Kidney (tissue), 14 donors: ENCODE measurements around the gene CNTROB. TPM values are rescaled to one million over a fixed set of nuclear protein-coding genes. Genes with fewer than 3 reads are reported as not detected.

Source experiments
- DNase-seq, 5 donors: peaks; one replicate each; pipeline ENCODE4 v3.0.0-alpha.2; 2013 to 2020
- FAIRE-seq: peaks from 2 replicates; lab custom pipeline; 2012; peaks lifted over from hg19 to GRCh38; lab: Jason Lieb, UNC
- H3K27ac ChIP-seq, 2 donors: one replicate each; pipeline ENCODE4 v1.7.0; 2013; ENCODE audit warnings: low read depth in 2 of 2, low read length in 2 of 2, inconsistent platforms in 1 of 2
- H3K27me3 ChIP-seq: one replicate; pipeline ENCODE4 v1.7.1; 2013; ENCODE audit warnings: low read length, inconsistent platforms; ENCODE audit not compliant: control insufficient read depth, insufficient read depth
- H3K36me3 ChIP-seq, 3 donors: one replicate each; pipeline versions ENCODE4 v1.7.0 to v1.7.1; 2013; ENCODE audit warnings: low read length in 3 of 3, control low read depth in 1 of 3, inconsistent platforms in 1 of 3; ENCODE audit not compliant: insufficient read depth in 3 of 3, control insufficient read depth in 2 of 3
- H3K4me1 ChIP-seq, 3 donors: one replicate each; pipeline versions ENCODE4 v1.7.0 to v1.7.1; 2013; ENCODE audit warnings: low read length in 3 of 3, inconsistent platforms in 1 of 3, low read depth in 1 of 3; ENCODE audit not compliant: control insufficient read depth in 2 of 3, insufficient read depth in 2 of 3
- H3K4me3 ChIP-seq, 3 donors: one replicate each; pipeline versions ENCODE4 v1.7.0 to v1.8.1; 2013; ENCODE audit warnings: low read length in 3 of 3, control low read depth in 1 of 3, inconsistent platforms in 1 of 3
- H3K9ac ChIP-seq, 3 donors: one replicate each; pipeline versions ENCODE4 v1.7.0 to v1.7.1; 2013; ENCODE audit warnings: low read length in 3 of 3, control low read depth in 1 of 3, inconsistent platforms in 1 of 3
- H3K9me3 ChIP-seq, 3 donors: one replicate each; pipeline versions ENCODE4 v1.7.0 to v1.7.1; 2013; ENCODE audit warnings: low read length in 3 of 3, control low read depth in 1 of 3, inconsistent platforms in 1 of 3; ENCODE audit not compliant: control insufficient read depth in 2 of 3, insufficient read depth in 1 of 3
- intact Hi-C: fragments of 100-400 bp; cut with DNase I; formaldehyde crosslinking; loops from one replicate; pipeline ENCODE4 v1.11.1; 2022
- polyA plus RNA-seq: library from polyadenylated mRNA; stranded (reverse); fragments of 350-450 nt; fragmentation: Illumina TruSeq; extraction: RNeasy Lipid Tissue Mini Kit (QIAGEN cat#74804); gene quantifications from one replicate; pipeline ENCODE4 v1.2.3, GENCODE V29; 2014; ENCODE audit warnings: low read depth, low replicate concordance; ENCODE audit not compliant: insufficient read depth
- total RNA-seq: library from RNA; stranded (reverse); fragmentation: NEBNext Ultra II Directional; extraction: Animal tissue kit (Norgen Biotek cat#: 25700); gene quantifications from one replicate; pipeline ENCODE4 v1.2.1, GENCODE V29; 2021
- TF ChIP-seq, protein P1 (sequence below): IDR thresholded peaks from 3 replicates; pipeline ENCODE4 v1.5.1; 2012; ENCODE audit warnings: mild to moderate bottlenecking, moderate library complexity, borderline replicate concordance; ENCODE audit not compliant: insufficient read depth; ENCODE audit errors: extremely low read depth
- donor health status: control.
- donor health status: control.
- donor health status: control.
- donor health status: control.
- donor health status: control.
- donor health status: DM: yes; HTN: yes; CAD: no.
- donor health status: Normal renal cell carcinoma (clear cell type).

The CNTROB gene
- total and polyA plus RNA-seq, 2 donors from 2014 or later = 11.6 to 27.5 TPM

DNA sequence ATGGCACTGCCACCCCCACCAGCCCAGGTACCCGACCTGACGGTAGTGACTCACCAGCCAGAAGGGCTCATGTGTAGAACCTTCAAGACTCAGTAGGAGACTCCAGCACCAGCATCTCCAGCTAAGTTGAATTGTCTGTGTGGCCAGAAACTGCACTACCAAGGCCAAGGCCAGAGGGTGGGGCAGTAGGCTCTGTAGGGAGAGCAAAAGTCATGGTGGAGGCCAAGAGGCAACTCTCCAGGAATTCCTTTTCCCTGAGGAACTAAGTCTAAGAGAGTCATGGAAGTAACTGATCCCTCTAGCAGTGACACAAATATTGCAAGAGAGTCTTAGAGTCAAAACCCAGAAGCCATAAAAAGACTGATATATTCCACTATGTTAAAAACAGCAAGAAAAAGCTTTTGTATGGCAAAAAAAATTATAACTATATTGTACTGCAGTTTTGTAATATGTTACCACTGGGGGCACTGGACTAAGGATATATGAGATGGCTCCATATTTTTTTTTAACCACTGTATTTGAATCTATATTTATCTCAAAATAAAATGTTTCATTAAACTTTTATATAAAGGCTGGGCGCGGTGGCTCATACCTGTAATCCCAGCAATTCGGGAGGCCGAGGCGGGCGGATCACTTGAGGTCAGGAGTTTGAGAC, 40.3 kb downstream of the CNTROB start:
- FAIRE-seq = no peak
- no peaks in the 10 kb centered on the region for H3K4me1 ChIP-seq
- no peak overlapping the region for H3K4me3 ChIP-seq
- H3K36me3 ChIP-seq = no peaks in the 10 kb centered on the region
- peaks cover 0 to 12% (median 0%) of the 10 kb centered on the region in 3 donors for H3K9me3 ChIP-seq
- H3K9ac ChIP-seq = no peak overlapping the region
- DNase-seq = no peak
- H3K27ac ChIP-seq = no peak overlapping the region
- TF ChIP-seq, protein P1, sequence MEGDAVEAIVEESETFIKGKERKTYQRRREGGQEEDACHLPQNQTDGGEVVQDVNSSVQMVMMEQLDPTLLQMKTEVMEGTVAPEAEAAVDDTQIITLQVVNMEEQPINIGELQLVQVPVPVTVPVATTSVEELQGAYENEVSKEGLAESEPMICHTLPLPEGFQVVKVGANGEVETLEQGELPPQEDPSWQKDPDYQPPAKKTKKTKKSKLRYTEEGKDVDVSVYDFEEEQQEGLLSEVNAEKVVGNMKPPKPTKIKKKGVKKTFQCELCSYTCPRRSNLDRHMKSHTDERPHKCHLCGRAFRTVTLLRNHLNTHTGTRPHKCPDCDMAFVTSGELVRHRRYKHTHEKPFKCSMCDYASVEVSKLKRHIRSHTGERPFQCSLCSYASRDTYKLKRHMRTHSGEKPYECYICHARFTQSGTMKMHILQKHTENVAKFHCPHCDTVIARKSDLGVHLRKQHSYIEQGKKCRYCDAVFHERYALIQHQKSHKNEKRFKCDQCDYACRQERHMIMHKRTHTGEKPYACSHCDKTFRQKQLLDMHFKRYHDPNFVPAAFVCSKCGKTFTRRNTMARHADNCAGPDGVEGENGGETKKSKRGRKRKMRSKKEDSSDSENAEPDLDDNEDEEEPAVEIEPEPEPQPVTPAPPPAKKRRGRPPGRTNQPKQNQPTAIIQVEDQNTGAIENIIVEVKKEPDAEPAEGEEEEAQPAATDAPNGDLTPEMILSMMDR = no peak
- H3K27me3 ChIP-seq = no peaks in the 10 kb centered on the region
- intact Hi-C loops = no loop called here

DNA sequence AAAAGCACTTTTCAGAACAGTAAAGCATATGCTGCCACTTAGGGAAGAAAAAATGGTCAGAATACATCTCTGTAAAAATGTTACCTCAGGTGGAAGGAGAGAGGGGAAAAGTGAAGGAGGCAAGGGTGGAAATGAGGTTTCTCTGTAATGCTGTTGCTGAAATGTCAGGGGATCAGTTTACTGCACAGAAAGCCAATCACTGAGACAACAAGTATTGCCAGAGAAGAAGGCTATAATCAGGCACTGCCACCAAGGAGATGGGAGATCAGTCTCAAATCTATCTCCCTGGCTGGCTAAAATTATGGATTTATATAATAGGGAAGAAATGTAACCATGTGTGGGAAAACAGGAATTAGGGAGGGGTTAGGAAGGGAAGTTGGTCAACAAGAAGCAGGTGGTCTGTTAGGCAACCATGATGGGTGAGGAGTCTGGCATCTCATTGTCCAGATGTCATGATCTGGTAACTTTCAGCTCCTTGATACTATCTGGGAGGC, 42.7 kb downstream of the CNTROB start:
- H3K9ac ChIP-seq = no peak overlapping the region
- H3K9me3 ChIP-seq = peaks cover 0 to 12% (median 0%) of the 10 kb centered on the region in 3 donors
- TF ChIP-seq, protein P1 = no peak
- H3K4me1 ChIP-seq = no peaks in the 10 kb centered on the region
- H3K4me3 ChIP-seq = no peak overlapping the region
- FAIRE-seq (no peak), DNase-seq (no peak)
- intact Hi-C loops = no loop called here
- H3K36me3 ChIP-seq = no peaks in the 10 kb centered on the region
- H3K27ac ChIP-seq = no peak overlapping the region
- no peaks in the 10 kb centered on the region for H3K27me3 ChIP-seq

- TF ChIP-seq, protein P1 = no peak
- Histone ChIP-seq H3K27ac (no peak overlapping the region), H3K9ac (no peak overlapping the region), H3K4me3 (no peak overlapping the region), H3K9me3 (peaks cover 0 to 12% (median 0%) of the 10 kb centered on the region in 3 donors), H3K4me1 (no peaks in the 10 kb centered on the region), H3K36me3 (no peaks in the 10 kb centered on the region), H3K27me3 (no peaks in the 10 kb centered on the region)
- DNase-seq = no peak
- no peak for FAIRE-seq
- intact Hi-C loops = no loop called here
Observed at GRCh38 chr17:7977039-7977438, 45.0 kb downstream of the CNTROB start.
